GM19463 (cell line): ENCODE measurements around the gene ERG28.
"Not testable (repeated sequence)": the region's sequence is repeated elsewhere in the genome, so short reads cannot be mapped to it uniquely, and the experiment has no call there.

Experiments used
- ATAC-seq: cut with Tn5 transposase; IDR thresholded peaks from one replicate; pipeline ENCODE4 v1.9.1; 2021; ENCODE audit warnings: mild to moderate bottlenecking, moderate library complexity; ENCODE audit not compliant: unreplicated experiment

Gene ERG28

DNA sequence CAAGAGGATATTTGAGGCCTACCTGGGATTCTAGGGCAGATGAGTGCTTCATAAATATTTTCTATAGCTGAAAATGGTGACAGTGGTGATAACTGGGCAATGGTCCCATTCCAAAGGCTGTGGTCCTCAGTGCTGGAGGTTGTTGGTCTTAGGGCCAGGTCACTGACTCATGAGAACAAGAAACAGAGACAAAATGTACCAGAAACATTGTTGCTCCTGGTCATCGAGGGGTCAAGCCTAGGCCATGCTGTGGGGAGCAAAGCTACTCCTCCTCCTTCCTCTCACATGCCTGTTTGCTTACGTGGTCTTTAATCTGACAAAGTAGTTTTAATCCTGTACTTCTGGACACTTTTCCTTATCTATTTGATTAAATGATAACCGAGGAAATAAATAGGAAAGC lies 33.8 kb downstream of the ERG28 start:
- ATAC-seq: no peak

DNA sequence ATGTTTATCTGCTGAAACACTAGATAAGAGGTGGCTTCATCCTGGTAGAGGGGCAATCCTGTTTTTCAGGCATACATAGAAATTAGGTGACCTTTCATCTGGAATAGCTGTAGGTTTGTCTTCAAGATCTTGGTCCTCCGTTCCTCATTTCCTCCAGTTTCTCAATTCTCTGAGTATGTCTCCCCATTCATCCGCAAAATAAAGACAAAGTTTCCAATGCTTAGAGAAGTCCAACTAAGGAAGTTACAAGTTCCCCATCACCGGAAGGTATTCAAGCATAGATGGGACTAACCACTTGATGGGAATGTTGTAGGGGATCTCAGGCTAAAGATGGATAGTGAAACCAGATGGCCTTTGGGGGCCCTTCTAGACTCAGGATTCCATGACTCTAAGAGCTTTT lies 34.3 kb downstream of the ERG28 start:
- no peak for ATAC-seq

DNA sequence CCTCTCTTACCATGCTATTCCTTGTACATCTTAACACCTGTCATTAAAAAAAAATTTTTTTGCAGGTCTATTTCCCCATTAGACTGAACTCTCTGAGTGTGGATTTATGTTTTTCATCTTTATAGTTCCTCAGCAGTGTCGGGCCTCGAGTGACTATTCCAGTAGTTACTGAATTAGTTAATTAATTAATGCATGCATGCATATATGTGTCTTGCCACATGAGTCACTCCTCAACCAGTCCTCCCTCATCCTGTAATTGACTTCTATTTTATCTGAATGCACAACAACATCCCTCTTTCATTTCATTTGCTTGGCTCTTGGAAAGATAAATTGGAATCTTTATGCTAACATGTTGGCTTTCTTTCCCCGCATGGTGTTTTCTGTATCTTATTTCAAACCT lies 35.6 kb downstream of the ERG28 start:
- no peak for ATAC-seq

DNA sequence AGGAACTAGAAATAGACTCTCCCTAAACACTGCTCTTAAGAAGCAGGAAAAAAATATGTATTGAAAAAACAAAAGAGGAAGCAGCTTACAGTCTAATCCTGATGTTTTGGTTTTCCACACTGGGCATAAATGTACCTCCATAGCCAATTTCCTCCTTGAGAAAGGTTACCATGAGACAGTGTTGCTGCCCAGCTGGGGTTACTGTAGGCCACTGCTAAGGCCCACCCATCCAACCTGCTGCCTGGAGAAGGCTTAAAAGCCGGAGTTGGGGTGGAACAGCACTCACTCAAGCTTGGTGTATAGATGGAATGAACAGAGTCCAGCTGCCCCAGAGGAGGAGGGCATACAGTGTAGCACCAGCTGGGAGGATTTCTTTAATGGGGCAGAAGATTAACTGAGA lies 41.1 kb downstream of the ERG28 start:
- ATAC-seq: no peak

DNA sequence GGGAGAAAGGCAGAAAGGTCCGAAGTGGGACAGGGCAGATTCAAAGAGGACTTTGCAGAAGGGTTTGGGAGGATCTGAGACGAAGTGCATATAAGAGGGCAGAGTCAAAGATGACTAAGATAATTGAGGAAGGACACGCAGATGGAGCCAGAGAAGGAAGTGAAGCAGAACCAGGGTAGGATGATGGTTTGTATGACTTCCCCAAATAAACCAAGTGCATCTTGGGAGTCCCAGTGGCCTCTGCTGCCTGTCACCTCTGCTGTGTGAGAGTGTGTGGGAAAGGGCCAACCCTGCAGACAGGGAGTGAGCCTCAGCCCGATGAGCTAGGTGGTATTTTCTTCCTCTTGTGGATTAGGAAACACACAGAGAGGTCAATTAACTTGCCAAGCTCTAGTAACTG lies 45.5 kb downstream of the ERG28 start:
- ATAC-seq: no peak

DNA sequence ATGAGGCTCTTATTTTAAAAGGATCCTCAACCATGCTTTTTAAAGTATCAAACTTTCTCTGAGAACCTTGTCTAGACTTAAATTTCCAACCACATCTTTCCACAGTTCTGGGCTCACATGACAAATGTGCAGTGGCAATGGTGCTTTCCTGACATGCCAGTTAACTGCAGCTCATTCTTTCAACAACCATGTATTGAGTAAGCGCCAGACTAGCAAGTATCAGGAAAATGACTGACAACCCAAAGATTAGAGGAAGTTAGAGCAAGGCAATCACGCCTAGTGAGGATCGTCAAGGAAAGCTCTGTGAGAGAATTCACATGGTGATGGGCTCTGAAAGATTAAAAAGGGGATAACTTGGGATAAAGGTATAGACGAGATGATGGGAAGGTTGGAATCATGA lies 46.5 kb downstream of the ERG28 start:
- ATAC-seq: no peak

DNA sequence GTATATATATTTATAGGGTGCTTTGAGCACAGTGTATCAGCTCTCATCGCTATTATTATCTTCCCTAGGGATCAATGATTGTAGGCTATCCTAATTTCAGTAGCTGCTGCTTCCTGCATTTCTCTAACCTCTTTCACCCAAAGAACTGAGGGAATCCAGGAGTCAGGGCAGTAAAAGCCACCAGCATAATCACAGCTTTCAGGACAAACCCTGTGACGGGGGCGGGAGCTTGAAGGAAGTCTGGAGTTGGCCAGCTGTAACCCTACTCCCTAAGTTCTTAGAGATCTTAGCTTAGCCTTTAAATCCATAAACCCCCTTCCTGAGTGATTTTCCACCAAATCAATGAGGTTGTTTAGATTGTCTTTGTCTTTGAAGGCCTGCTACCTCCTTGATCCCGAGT lies 48.5 kb downstream of the ERG28 start:
- no peak for ATAC-seq

DNA sequence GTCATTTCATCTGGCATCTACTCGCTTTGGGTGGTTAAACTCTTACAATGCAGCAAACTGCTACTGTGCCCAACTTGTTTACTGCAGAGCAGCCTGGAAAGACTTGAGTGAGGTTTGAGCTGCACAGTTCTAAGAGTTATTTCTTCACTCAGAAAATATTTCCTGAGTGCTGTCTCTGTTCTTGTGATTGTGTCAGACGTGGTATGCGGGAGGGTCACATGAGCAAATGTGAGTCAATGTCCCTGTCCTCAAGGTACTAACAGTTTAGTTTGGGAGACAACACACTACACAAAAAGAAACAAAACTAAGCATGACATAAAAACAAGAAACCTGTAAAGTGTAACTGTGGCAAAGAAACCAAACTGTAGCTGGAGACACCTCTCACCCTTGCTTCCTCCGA lies 49.8 kb downstream of the ERG28 start:
- no peak for ATAC-seq

DNA sequence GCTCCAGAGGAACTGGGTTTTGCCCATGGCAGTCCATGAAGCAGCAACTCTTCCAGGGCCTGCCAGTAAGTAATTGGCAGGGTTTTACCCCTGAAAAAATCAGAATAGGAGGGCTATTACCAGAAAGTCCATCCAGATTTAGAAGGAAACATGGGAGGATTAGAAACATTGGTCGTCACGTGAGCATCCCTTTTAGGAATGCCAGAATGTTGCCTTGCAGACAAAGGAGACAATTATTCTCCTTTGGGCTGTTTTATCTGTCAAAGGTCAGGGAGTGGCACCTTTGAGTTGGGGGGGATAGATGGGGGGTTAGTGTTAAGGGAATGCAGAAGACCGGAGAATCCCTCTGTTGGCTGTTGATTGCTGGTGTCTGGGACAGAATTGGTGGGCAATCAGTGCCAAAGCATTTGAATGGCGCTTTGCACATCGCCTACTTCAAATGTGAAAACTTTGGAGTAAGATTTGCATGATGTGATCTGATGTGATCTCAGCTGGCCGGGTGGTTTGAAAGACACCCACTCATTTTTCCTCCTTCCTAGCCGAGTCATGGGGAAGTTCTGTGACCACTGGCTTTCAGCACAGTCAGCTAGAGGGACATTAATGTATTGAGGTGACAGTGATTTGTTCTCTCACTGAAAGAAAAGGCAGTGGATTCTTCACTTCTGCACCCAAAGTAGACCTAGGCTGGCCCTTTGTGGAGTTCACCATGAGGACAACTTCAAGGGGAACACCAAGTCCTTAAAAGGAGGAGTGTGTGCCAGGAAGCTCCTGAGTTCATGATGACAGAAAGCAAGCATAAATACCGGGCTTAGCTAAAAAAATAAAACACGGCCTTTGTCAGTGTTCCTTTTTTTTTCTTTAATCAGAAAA lies 50.8 kb downstream of the ERG28 start:
- ATAC-seq: no peak

DNA sequence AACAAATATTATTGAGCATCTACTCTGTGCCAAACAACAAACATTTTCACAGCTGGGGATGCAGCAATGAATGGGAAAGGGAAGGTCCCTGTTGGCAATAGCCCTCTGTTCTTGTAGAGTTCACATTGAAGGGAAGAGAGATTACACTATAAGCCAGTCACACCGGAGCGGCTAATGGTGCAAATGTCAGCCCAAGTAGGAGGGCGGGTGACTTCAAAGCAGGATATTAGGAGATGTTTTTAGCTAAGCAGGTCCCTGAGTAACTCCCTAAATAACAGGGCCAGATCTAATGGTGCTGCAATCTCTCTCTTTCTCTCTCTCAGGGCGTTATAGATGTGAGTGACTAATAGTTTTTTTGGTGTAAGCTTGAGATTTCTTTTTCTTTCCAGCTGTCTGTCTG lies 51.6 kb downstream of the ERG28 start:
- no peak for ATAC-seq

DNA sequence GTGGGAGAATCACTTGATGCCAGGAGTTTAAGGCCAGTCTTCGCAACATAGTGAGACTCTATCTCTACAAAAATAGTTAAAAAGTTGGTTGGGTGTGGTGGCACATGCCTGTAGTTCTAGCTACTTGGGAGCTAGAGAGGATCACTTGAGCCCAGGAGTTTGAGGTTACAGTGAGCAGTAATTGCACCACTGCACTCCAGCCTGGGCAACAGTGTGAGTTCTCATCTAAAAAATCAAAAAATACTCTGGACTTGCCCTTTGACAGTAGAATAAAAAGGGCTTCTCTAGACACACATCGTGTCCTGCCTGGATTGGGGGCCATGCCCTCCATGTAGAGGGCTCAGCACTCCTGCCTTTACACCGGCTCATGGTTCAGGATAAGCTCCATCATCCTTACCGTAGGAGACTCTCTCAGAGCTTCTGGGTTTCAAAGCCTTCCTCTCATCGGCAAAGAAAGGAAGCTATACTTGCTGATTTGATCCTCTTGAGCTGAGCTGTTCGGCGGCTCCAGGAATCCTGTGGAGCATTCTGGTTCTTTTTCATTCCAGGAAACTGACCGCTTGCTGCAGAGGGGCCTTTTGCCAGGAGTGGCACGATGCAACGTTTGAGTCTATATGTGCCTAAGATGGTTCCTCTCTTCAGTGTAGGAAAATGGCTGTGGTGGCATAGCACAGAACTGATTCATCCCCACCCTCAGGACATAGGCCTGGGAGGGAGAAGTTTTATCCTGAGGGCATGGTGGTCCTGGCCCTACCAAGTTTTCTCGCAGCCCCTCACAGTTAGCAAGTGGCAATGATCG lies 52.6 kb downstream of the ERG28 start:
- no peak for ATAC-seq

DNA sequence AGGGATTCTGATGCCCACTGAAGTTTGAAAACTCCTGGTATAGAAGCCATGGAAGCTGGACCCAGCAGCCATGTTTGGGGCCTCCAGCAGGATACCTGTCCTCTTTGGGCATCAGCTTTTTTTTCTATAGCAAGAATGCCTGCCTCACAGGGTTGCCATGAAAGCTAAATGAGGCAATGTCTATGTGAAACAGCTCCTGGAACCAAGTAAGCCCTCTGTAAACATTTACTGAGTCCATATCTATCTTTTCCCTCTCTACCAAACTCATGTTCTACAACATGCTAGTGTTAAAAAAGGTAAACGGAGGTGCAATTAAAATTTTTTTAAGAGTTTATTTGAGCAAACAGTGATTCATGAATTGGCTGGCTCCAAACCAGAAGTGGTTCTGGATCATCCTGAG lies 53.6 kb downstream of the ERG28 start:
- ATAC-seq: no peak

DNA sequence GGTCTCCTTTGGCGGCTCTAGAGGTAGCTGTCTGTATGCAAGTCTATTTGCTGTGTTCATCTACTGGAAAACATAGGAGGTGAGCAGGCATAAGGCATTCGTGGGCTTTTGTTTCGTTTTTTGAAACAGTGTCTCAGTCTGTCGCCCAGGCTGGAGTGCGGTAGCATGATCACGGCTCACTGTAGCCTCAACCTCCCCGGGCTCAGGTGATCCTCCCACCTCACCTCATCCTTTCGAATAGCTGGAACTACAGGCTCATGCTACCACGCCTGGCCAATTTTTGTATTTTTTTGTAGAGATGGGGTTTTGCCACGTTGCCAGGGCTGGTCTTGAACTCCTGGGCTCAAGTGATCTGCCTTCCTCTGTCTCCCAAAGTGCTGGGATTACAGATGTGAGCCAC lies 54.8 kb downstream of the ERG28 start:
- ATAC-seq: no peak

DNA sequence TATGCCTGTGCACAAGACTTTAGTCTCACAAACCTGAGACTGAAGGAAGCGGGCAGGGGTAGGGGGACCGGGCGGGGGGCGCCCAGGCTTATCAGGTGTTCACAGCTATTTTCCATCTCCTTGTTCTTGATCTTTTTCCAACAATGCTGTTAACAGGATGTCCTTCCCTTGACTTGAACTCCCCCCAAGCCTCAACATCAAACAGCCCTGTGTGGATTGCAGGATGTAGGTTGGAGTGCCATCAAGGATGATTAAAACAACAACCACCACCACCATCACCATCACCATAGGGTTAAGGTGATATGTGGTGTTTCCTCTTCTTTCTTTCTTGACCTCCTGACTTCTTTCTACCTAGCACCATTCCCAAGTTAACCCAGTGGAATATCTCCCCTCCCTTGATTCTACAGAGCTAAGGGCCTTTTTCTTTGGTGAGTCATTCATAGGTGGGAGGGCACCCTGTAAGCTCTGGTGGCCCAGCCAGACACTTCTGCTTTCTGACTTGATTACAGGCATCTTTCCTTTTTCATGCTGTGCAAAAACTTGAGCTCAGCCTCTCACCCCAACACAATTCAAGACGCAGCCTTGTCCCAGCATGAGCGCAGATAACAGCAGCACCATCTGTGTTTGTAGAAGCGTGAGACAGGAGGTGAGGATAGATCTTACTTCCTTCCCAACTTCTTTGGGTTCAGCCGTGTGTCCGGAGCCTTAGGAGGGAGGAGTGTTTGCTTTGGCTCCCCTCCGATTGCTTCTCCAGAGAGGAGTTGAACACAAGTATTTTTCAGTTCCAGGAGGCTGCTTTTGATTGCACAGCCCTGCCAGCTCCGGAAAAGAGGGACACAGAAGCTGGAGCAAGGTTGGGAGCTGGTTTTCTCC lies 55.5 kb downstream of the ERG28 start:
- ATAC-seq: no peak

DNA sequence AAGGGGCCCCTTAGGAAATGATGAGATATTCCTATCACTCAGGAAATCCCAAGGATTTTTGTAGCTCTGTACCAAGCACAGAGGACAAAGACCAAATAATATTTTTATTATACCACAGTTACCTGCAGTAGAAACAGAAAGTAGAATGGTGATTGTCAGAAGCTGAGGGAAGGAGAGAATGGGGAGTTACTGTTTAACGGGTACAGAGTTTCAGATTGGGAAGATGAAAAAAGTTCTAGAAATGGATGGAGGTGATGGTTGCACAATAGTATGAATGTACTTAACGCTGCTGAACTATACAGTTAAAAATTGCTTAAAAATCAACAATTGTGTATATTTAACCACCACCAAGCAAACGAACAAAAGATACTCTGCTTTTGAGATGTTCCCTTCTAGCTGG lies 58.2 kb downstream of the ERG28 start:
- ATAC-seq: no peak

DNA sequence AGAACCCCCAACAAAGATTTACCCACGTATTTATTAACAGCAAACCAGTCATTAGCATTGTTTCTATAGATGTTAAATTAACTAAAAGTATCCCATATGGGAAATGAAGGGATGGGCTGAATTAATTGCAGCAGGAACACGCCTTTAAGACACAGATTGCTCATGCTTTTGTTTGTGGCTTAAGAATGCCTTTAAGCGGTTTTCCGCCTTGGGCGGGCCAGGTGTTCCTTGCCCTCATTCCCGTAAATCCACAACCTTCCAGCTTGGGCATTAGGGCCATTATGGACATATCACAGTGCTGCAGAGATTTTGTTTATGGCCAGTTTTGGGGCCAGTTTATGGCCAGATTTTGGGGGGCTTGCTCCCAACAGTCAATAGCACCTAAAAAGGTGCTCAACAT lies 59.6 kb downstream of the ERG28 start:
- not testable (repeated sequence) for ATAC-seq

DNA sequence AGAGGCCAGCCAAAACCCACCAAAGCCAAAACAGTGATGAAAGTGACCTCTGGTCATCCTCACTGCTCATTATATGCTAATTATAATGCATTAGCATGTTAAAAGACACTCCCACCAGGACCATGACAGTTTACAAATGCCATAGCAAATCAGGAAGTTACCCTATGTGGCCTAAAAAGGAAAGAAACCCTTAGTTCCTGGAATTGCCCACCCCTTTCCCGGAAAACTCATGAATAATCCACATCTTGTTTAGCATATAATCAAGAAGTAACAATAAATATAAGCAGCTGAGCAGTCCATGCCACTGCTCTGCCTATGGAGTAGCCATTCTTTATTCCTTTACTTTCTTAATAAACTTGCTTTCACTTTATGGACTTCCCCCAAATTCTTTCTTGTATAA lies 60.6 kb downstream of the ERG28 start:
- not testable (repeated sequence) for ATAC-seq
